OCI-LY7 (cell line): ENCODE data around the gene SPRED2.

ENCODE experiments used
- CTCF ChIP-seq: fragments of 200-600 bp; sonication (generic); conservative IDR thresholded peaks from 2 replicates; pipeline ENCODE4 v1.5.1; 2014; ENCODE audit warnings: mild to moderate bottlenecking, antibody characterized with exemption, low read length, moderate library complexity, mixed read lengths
- EZH2phosphoT487 ChIP-seq: fragments of 200-600 bp; sonication (generic); IDR thresholded peaks from 2 replicates; pipeline ENCODE4 v1.6.1; 2018; ENCODE audit warnings: low read depth, borderline replicate concordance, mild to moderate bottlenecking, mixed run types, antibody characterized with exemption, low read length, moderate library complexity, mixed read lengths

GRCh38 chr2:65456064-65456463 lies 23.7 kb upstream of the SPRED2 start:
- TF ChIP-seq CTCF (no peak), EZH2phosphoT487 (no peak)
